ENCODE data around the gene CEBPG. TPM values are rescaled to one million over a fixed set of nuclear protein-coding genes. Genes with fewer than 3 reads are reported as not detected.

CEBPG gene
- total RNA-seq, 6 donors from 2014 or later = 11.5 to 44.7 (median 22.7) TPM

GRCh38 chr19:33399081-33399744 is 25.7 kb downstream of the CEBPG start:
- H3K27me3 ChIP-seq = no peaks in the 10 kb centered on the region
- peaks cover 0 to 5% (median 2%) of the 10 kb centered on the region in 4 donors for H3K36me3 ChIP-seq
- 81 to 92% methylated on average over 20 to 28 of the region's 28 CpGs for WGBS, 2 donors
- DNase-seq = peak in 1 of 2 donors; percentile 60
- H3K4me1 ChIP-seq = peaks cover 15 to 36% (median 32%) of the 10 kb centered on the region in 4 donors
- TF ChIP-seq POLR2A (IDR thresholded peaks at IDR 0.05) (no peak), POLR2AphosphoS5 (IDR thresholded peaks at IDR 0.05) (no peak), CTCF (IDR thresholded peaks at IDR 0.05) (no peak), EP300 (IDR thresholded peaks at IDR 0.05) (no peak)
- H3K9me3 ChIP-seq = no peaks in the 10 kb centered on the region
- no peak overlapping the region for H3K27ac ChIP-seq
- no peak overlapping the region for H3K4me3 ChIP-seq
- no peak for ATAC-seq (ENCODE audit: low FRiP score in 2 of 2)

GRCh38 chr19:33399745-33400681 is 26.5 kb downstream of the CEBPG start:
- H3K27me3 ChIP-seq = no peaks in the 10 kb centered on the region
- DNase-seq (peak in 1 of 2 donors; percentile 77), ATAC-seq (ENCODE audit: low FRiP score in 2 of 2) (no peak)
- TF ChIP-seq POLR2A (IDR thresholded peaks at IDR 0.05) (no peak), POLR2AphosphoS5 (IDR thresholded peaks at IDR 0.05) (no peak), CTCF (IDR thresholded peaks at IDR 0.05) (no peak), EP300 (IDR thresholded peaks at IDR 0.05) (no peak)
- H3K36me3 ChIP-seq = peaks cover 0 to 5% (median 2%) of the 10 kb centered on the region in 4 donors
- H3K4me1 ChIP-seq = peaks cover 9 to 28% (median 25%) of the 10 kb centered on the region in 4 donors
- H3K9me3 ChIP-seq = no peaks in the 10 kb centered on the region
- 84 to 88% methylated on average over 7 to 21 of the region's 22 CpGs for WGBS, 2 donors
- H3K27ac ChIP-seq = no peak overlapping the region
- H3K4me3 ChIP-seq = no peak overlapping the region

- Histone ChIP-seq H3K27me3 (no peaks in the 10 kb centered on the region), H3K27ac (no peak overlapping the region), H3K4me3 (no peak overlapping the region), H3K4me1 (peaks cover 2 to 21% (median 18%) of the 10 kb centered on the region in 4 donors), H3K9me3 (no peaks in the 10 kb centered on the region), H3K36me3 (peaks cover 0 to 5% (median 2%) of the 10 kb centered on the region in 4 donors)
- no peak for ATAC-seq (ENCODE audit: low FRiP score in 2 of 2)
- no peak for TF ChIP-seq EP300 (IDR thresholded peaks at IDR 0.05)
- TF ChIP-seq POLR2AphosphoS5 (IDR thresholded peaks at IDR 0.05) = no peak
- no peak for TF ChIP-seq CTCF (IDR thresholded peaks at IDR 0.05)
- no peak for TF ChIP-seq POLR2A (IDR thresholded peaks at IDR 0.05)
- peak in 1 of 2 donors; percentile 54 for DNase-seq
- 89 to 93% methylated on average over 14 to 24 of the region's 24 CpGs for WGBS, 2 donors
Measured at GRCh38 chr19:33400856-33401682, 27.6 kb downstream of the CEBPG start.

- DNase-seq = peak in 1 of 2 donors; percentile 75
- WGBS, 2 donors = 91 to 93% methylated on average over 14 to 30 of the region's 30 CpGs
- Histone ChIP-seq H3K27ac (no peak overlapping the region), H3K36me3 (peaks cover 0 to 5% (median 2%) of the 10 kb centered on the region in 4 donors), H3K27me3 (no peaks in the 10 kb centered on the region), H3K4me1 (peaks cover 0 to 18% (median 15%) of the 10 kb centered on the region in 4 donors), H3K4me3 (no peak overlapping the region), H3K9me3 (no peaks in the 10 kb centered on the region)
- ATAC-seq (ENCODE audit: low FRiP score in 2 of 2) = no peak
- TF ChIP-seq EP300 (IDR thresholded peaks at IDR 0.05) (no peak), CTCF (IDR thresholded peaks at IDR 0.05) (no peak), POLR2A (IDR thresholded peaks at IDR 0.05) (no peak), POLR2AphosphoS5 (IDR thresholded peaks at IDR 0.05) (no peak)
Measured at GRCh38 chr19:33401683-33402420, 28.3 kb downstream of the CEBPG start.
